Esophagus (tissue), 2 donors: Measurements from ENCODE around the gene MAML1. TPM values are rescaled to one million over a fixed set of nuclear protein-coding genes. Genes with fewer than 3 reads are reported as not detected.

Experiments used
- H3K27ac ChIP-seq, 2 donors: one replicate each; pipeline ENCODE4 v1.5.1; 2013; ENCODE audit warnings: low read depth in 2 of 2, mild to moderate bottlenecking in 2 of 2, inconsistent platforms in 1 of 2, low read length in 1 of 2, moderate library complexity in 1 of 2
- H3K27me3 ChIP-seq, 2 donors: one replicate each; pipeline ENCODE4 v1.6.1; 2013; ENCODE audit warnings: low read length in 2 of 2, control low read depth in 1 of 2, mild to moderate bottlenecking in 1 of 2; ENCODE audit not compliant: insufficient read depth in 2 of 2, control insufficient read depth in 1 of 2
- H3K36me3 ChIP-seq, 2 donors: one replicate each; pipeline ENCODE4 v1.6.1; 2013; ENCODE audit warnings: low read length in 1 of 2; ENCODE audit not compliant: control insufficient read depth in 2 of 2, insufficient read depth in 2 of 2
- H3K4me1 ChIP-seq, 2 donors: one replicate each; pipeline ENCODE4 v1.6.1; 2013; ENCODE audit warnings: low read length in 1 of 2; ENCODE audit not compliant: control insufficient read depth in 2 of 2, insufficient read depth in 2 of 2
- H3K4me3 ChIP-seq, 2 donors: one replicate each; pipeline ENCODE4 v1.5.1; 2013; ENCODE audit warnings: low read length in 2 of 2, mild to moderate bottlenecking in 2 of 2, low read depth in 1 of 2, moderate library complexity in 1 of 2
- H3K9me3 ChIP-seq, 2 donors: one replicate each; pipeline ENCODE4 v1.6.1; 2013; ENCODE audit warnings: mild to moderate bottlenecking in 2 of 2, low read depth in 1 of 2, low read length in 1 of 2, moderate library complexity in 1 of 2; ENCODE audit not compliant: control insufficient read depth in 2 of 2, insufficient read depth in 1 of 2
- WGBS, 2 donors: extraction: QIAGEN DNeasy Blood & Tissue Kit; methylation state at CpG; one replicate each; pipeline ENCODE4 v1.1.7; 2013; 5-methylcytosine and 5-hydroxymethylcytosine counted together
- polyA plus RNA-seq, 2 donors: library from polyadenylated mRNA; stranded (reverse); fragments of 200-250 nt; gene quantifications; one replicate each; pipeline ENCODE4 v1.2.3, GENCODE V29; 2013
- donor health status: healthy with polysubstance abuse.
- donor health status: Bipolar disorder and iron deficiency.

MAML1 gene
- polyA plus RNA-seq, 2 donors, result 7.1 to 7.9 TPM

DNA sequence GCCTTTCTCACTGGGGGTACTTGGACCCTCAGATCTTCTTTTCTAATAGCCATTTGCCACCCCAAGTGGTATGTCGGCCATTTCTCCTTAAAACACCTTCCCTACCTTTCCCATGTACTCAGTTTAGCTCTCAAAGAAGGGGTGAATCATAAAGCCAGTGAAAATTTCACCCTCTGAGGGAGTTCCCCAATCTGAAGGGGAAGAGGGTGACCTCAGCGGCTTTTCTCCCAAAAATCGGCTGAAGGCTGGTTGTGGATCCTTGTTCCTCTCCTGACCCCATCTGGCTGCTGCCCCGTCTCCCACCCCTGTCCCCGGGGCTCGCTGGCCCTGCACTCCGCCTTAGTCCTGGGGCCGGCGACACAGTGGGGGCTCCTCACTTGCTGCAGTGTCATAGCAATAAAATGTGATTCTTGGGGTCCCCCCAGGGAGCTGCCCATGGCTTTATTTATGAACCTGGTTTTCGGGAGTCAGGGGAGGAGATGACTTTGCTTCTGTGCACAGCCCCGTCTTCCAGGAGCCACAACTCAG lies 43.9 kb downstream of the MAML1 start:
- Histone ChIP-seq H3K36me3 (peaks cover 20 to 49% of the 10 kb centered on the region in 2 donors), H3K4me3 (no peak overlapping the region), H3K4me1 (no peaks in the 10 kb centered on the region), H3K27me3 (no peaks in the 10 kb centered on the region), H3K9me3 (no peaks in the 10 kb centered on the region), H3K27ac (no peak overlapping the region)
- WGBS, 2 donors, result 90 to 93% methylated on average over 11 of the region's 11 CpGs

DNA sequence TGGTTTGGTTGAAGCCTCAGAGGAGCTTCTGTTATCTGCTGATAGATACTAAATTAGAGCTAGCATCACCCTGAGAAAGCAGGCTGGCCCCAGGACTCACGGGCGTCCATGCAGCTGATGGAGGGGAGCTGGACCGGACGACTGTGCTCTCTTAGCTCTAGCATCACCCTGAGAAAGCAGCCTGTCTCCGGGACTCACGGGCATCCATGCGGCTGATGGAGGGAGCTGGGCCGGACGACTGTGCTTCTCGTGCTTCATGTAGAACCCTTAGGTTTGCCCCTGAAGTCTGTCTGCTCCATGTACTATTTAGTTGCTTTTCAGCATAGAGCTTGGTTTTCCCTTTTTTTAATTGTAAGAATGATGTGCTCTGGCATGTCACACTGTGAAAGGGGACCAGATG lies 44.8 kb downstream of the MAML1 start:
- 90 to 91% methylated on average over 10 of the region's 10 CpGs for WGBS, 2 donors
- Histone ChIP-seq H3K27me3 (no peaks in the 10 kb centered on the region), H3K36me3 (peaks cover 18 to 44% of the 10 kb centered on the region in 2 donors), H3K4me1 (no peaks in the 10 kb centered on the region), H3K4me3 (no peak overlapping the region), H3K27ac (no peak overlapping the region), H3K9me3 (no peaks in the 10 kb centered on the region)

DNA sequence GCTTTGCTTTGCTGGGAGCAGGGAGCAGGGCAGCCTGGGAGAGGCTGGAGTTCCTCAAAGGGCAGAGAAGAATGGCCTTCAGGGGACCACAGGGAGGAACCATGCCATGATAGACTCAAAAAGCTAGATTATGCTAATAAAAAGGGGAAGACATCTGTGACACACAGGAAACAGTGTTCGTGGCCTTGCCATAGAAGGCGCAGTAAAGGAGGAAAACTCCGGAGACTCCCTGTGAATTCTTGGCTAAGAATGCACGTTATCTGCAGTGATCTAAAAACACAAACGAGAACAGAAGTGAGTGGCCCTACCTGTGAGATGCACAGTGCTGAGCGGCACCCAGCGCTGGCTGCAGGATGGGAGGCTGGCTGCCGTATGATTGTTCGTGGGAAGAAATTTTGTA lies 45.3 kb downstream of the MAML1 start:
- Histone ChIP-seq H3K27me3 (no peaks in the 10 kb centered on the region), H3K4me1 (no peaks in the 10 kb centered on the region), H3K27ac (no peak overlapping the region), H3K4me3 (no peak overlapping the region), H3K9me3 (no peaks in the 10 kb centered on the region), H3K36me3 (peaks cover 18 to 41% of the 10 kb centered on the region in 2 donors)
- WGBS, 2 donors, result 82 to 86% methylated on average over 9 of the region's 9 CpGs

DNA sequence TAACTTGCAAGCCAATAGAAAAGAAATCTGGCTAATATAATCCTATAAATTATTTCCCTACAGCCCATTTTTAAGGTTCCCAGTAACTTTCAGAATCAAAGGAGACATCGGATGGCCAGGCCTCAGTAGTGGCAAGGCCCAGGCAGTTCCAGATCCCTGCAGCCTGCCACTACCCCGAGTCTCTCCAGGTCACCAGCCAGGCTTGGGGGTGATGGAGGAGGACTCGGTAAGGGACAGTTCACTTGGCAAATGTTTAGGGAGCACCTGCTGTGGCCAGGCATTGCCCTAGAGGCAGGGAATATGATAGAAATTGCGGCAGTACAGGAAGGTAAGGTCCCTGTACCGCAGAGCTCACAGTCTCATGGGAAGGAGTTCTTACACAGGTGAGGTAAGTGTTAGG lies 46.0 kb downstream of the MAML1 start:
- Histone ChIP-seq H3K27me3 (no peaks in the 10 kb centered on the region), H3K36me3 (peaks cover 12 to 34% of the 10 kb centered on the region in 2 donors), H3K4me3 (no peak overlapping the region), H3K9me3 (no peaks in the 10 kb centered on the region), H3K27ac (no peak overlapping the region), H3K4me1 (no peaks in the 10 kb centered on the region)
- WGBS, 2 donors, result 88 to 92% methylated on average over 5 of the region's 5 CpGs

DNA sequence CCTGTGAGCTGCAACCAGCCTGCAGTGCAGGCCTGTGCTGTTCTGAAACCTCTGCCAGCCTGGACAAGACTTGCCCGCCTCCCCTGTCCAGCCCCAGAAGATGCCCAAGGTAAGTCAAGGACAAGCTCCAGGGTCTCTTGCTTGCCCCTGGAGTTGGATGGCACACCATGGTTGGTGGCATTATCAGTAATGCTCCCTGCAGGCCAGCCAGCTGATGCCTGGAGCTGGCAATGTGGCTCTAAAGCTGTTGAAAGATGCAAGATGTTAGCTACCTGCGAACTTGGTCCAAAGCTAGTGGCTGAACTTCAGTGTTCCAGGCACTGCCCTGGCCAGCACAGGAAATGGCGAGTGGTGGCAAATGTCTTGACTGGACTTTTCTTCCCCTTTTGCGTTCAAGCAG lies 47.2 kb downstream of the MAML1 start:
- Histone ChIP-seq H3K27ac (no peak overlapping the region), H3K4me1 (no peaks in the 10 kb centered on the region), H3K4me3 (no peak overlapping the region), H3K9me3 (no peaks in the 10 kb centered on the region), H3K36me3 (peaks cover 11 to 23% of the 10 kb centered on the region in 2 donors), H3K27me3 (no peaks in the 10 kb centered on the region)
- 90 to 94% methylated on average over 4 of the region's 4 CpGs for WGBS, 2 donors

DNA sequence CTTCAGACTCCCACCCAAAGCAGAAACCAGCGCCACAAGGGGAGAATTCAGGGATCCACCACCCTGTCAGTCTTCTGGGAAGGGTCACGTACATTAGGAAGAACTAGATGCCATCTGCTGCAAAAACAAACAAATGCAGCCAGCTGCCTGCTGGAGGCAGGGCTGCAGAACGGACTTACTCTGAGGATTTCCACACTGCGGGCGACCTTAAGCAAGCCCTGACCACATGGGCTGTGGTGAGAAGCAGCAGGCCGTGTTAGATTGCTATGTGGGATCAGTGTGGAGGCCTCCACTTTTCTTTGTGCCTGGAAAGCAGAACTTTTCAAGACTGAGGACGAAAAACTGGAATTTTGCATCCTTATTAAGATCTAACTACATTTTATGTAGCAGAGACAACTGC lies 47.7 kb downstream of the MAML1 start:
- Histone ChIP-seq H3K36me3 (peaks cover 10 to 21% of the 10 kb centered on the region in 2 donors), H3K4me1 (no peaks in the 10 kb centered on the region), H3K9me3 (no peaks in the 10 kb centered on the region), H3K4me3 (no peak overlapping the region), H3K27ac (no peak overlapping the region), H3K27me3 (no peaks in the 10 kb centered on the region)
- 81 to 88% methylated on average over 7 of the region's 7 CpGs for WGBS, 2 donors

DNA sequence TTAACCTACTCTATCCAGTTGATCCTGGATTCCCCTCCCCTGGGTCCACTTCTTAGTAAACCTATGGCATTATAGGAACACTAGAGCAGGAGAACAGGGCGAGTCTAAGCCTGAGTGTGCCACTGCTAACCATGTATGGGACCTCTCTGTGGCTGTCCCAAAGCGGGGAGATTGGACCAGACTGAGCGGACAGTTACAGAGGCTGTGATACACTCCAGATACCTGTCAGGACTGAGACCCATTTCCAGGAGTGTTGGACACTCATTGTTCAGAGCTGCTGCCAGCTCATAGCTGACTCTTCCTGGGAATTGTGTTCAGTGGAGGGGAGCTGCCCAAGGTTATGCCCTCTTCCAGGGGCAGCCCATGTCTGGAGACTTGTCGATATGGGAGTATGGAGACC lies 49.2 kb downstream of the MAML1 start:
- H3K27ac ChIP-seq, result no peak overlapping the region
- no peaks in the 10 kb centered on the region for H3K4me1 ChIP-seq
- 94 to 96% methylated on average over 4 of the region's 4 CpGs for WGBS, 2 donors
- H3K27me3 ChIP-seq, result no peaks in the 10 kb centered on the region
- peaks cover 8 to 10% of the 10 kb centered on the region in 2 donors for H3K36me3 ChIP-seq
- no peak overlapping the region for H3K4me3 ChIP-seq
- H3K9me3 ChIP-seq, result no peaks in the 10 kb centered on the region

DNA sequence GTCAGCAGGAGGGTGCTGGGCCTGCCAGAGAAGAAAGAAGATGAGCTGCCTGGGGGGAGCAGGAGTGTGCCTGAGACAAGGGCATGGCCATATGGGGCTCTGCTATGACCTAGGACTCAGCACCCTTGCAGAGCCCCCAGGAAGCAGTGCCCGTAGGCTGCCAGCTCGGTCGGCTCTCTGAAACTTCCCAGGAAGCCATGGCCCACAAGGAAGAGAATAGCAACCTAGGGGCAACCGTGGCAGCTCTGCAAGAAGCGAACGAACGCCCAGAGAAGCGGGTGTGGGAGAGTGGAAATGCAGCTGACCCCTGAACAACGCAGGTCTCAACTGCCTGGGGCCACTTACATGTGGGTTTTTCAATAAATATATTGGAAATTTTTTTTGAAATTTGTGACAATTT lies 50.5 kb downstream of the MAML1 start:
- no peak overlapping the region for H3K4me3 ChIP-seq
- H3K36me3 ChIP-seq, result peaks cover 8 to 10% of the 10 kb centered on the region in 2 donors
- H3K27me3 ChIP-seq, result no peaks in the 10 kb centered on the region
- H3K9me3 ChIP-seq, result no peaks in the 10 kb centered on the region
- H3K27ac ChIP-seq, result no peak overlapping the region
- H3K4me1 ChIP-seq, result no peaks in the 10 kb centered on the region
- WGBS, 2 donors, result 93 to 94% methylated on average over 9 of the region's 9 CpGs

DNA sequence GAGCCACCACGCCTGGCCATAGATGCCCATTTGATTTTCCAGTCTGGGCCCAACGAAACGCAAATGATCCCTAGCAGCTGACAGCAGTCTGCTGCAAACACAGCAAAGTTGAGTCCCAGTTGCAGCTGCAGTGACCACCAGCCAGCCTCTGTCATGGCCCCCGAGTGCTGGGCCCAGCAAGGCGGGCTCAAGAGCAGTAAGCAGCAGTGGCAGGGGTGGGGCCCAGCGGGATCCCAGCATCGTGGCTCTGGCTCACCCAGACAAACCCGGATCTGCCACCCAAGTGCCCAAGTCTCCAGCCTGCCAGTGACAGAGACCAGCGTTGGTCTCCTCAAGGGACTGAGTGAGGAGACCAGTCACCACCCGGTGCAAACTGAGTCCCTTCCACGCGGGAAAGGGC lies 54.2 kb downstream of the MAML1 start:
- no peaks in the 10 kb centered on the region for H3K36me3 ChIP-seq
- no peak overlapping the region for H3K27ac ChIP-seq
- 70 to 78% methylated on average over 12 of the region's 12 CpGs for WGBS, 2 donors
- H3K9me3 ChIP-seq, result no peaks in the 10 kb centered on the region
- H3K4me1 ChIP-seq, result no peaks in the 10 kb centered on the region
- H3K4me3 ChIP-seq, result no peak overlapping the region
- H3K27me3 ChIP-seq, result no peaks in the 10 kb centered on the region

DNA sequence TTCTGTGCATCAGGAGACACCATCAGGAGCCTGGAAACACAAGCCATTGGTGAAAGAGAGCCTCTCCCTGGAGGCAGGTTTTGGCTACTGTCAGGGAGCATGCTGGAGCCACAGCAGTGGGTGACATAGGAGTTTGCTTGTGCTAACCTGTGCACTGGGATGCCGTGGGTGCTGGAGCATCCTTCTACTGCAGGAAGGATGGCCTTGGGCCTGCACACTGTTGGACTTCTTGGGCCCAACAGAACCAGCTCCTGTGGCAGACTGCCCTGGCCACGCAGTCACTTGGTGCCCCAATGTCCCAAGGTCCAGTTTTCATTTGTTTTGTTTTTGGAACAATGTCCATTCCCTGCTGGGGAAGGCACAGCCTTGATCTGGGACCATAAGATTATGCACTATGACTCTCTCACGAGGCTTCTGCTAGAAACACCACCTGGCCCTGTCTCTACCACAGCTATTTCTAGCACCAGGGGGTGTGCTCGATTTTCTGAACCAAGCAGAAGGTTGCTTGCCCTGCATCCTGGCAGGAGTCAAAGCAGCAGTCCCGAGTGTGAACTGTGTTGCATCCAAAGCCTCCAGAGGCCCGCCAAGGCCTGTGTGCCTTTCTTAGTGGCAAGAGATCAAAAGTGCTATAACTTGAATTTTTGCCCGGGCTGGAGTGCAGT lies 55.7 kb downstream of the MAML1 start:
- H3K4me1 ChIP-seq, result peaks cover 0 to 2% of the 10 kb centered on the region in 2 donors
- no peak overlapping the region for H3K4me3 ChIP-seq
- no peaks in the 10 kb centered on the region for H3K9me3 ChIP-seq
- WGBS, 2 donors, result 77 to 85% methylated on average over 7 of the region's 7 CpGs
- H3K27ac ChIP-seq, result no peak overlapping the region
- H3K27me3 ChIP-seq, result no peaks in the 10 kb centered on the region
- H3K36me3 ChIP-seq, result no peaks in the 10 kb centered on the region
